GM13976 (cell line): ENCODE data around the gene CNTNAP2.

Source experiments
- DNase-seq: peaks from one replicate; pipeline ENCODE4 v3.0.0; 2012; ENCODE audit warnings: low spot score
- in situ Hi-C: fragments of 300-500 bp; cut with MboI; formaldehyde crosslinking; loops from one replicate; pipeline ENCODE4 v1.12.0; 2022; ENCODE audit warnings: low sequenced_read_pairs, mixed read lengths, inconsistent platforms; ENCODE audit not compliant: unreplicated experiment
- TF ChIP-seq, protein P1 (sequence below): IDR thresholded peaks from 2 replicates; pipeline ENCODE4 v1.5.1; 2012; ENCODE audit warnings: borderline replicate concordance, mild to moderate bottlenecking; ENCODE audit not compliant: insufficient read depth; ENCODE audit errors: extremely low read depth, missing control alignments, control extremely low read depth

CNTNAP2 gene

GRCh38 chr7:146094356-146094755 is 22.2 kb upstream of the CNTNAP2 start:
- TF ChIP-seq, protein P1, sequence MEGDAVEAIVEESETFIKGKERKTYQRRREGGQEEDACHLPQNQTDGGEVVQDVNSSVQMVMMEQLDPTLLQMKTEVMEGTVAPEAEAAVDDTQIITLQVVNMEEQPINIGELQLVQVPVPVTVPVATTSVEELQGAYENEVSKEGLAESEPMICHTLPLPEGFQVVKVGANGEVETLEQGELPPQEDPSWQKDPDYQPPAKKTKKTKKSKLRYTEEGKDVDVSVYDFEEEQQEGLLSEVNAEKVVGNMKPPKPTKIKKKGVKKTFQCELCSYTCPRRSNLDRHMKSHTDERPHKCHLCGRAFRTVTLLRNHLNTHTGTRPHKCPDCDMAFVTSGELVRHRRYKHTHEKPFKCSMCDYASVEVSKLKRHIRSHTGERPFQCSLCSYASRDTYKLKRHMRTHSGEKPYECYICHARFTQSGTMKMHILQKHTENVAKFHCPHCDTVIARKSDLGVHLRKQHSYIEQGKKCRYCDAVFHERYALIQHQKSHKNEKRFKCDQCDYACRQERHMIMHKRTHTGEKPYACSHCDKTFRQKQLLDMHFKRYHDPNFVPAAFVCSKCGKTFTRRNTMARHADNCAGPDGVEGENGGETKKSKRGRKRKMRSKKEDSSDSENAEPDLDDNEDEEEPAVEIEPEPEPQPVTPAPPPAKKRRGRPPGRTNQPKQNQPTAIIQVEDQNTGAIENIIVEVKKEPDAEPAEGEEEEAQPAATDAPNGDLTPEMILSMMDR: no peak
- in situ Hi-C loops: loop anchor here (10.0 kb wide), 1 partner anchor 1060 kb away; no protein-coding TSS in a partner anchor

GRCh38 chr7:146096994-146097393 is 19.6 kb upstream of the CNTNAP2 start:
- TF ChIP-seq, protein P1: no peak
- in situ Hi-C loops: loop anchor here (10.0 kb wide), 1 partner anchor 1062 kb away; no protein-coding TSS in a partner anchor
- no peak for DNase-seq

More at GRCh38 chr7:146094356-146094755, 22.2 kb upstream of the CNTNAP2 start:
- DNase-seq: no peak

GRCh38 chr7:146106319-146106718 is 10.3 kb upstream of the CNTNAP2 start:
- TF ChIP-seq, protein P1: no peak
- in situ Hi-C loops: no loop called here

DNA sequence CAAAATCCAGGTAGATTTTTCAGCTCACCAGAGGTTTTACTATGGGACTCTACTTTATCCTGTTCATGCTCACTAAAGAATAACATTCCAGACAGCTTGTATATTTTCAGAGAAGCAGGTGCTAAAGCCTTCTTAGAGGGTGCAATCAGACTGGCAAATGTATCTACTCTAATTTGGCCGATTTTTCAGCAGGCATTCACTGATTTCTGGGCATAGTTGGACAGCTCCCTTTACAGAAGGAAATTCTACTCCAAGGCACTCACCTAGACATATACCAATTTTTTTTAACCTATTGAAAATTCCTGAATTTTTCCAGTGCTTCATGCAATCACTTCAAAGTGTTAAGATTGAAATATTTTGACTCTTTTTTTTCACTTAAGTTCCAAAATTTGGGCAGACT is 3.8 kb upstream of the CNTNAP2 start:
- TF ChIP-seq, protein P1: no peak
- in situ Hi-C loops: no loop called here
- no peak for DNase-seq

More at GRCh38 chr7:146106319-146106718, 10.3 kb upstream of the CNTNAP2 start:
- DNase-seq: no peak

DNA sequence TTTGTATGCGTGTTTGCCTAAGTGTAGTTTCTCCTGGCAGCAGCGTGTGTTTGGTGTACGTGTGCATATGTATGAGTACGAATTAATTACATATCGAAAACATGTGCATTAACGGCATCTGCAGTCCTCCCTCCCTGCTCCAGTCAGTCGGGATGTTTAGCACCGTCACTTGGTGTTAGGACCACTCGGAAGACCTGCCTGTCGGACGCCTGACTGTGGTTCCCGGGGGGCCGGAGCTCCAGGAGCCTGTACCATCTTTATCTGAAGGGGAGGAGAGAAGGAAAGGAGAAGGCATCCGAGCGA is 1.1 kb upstream of the CNTNAP2 start:
- TF ChIP-seq, protein P1: no peak
- in situ Hi-C loops: no loop called here
- DNase-seq: peak; percentile 16

GRCh38 chr7:146115851-146116520 is 615 bp upstream of the CNTNAP2 start:
- TF ChIP-seq, protein P1: no peak
- DNase-seq: peak; percentile 57
- in situ Hi-C loops: no loop called here
